ENCODE data around the gene TMEM263.
"Not testable (repeated sequence)": the region's sequence is repeated elsewhere in the genome, so short reads cannot be mapped to it uniquely, and the experiment has no call there.

TMEM263 gene

DNA sequence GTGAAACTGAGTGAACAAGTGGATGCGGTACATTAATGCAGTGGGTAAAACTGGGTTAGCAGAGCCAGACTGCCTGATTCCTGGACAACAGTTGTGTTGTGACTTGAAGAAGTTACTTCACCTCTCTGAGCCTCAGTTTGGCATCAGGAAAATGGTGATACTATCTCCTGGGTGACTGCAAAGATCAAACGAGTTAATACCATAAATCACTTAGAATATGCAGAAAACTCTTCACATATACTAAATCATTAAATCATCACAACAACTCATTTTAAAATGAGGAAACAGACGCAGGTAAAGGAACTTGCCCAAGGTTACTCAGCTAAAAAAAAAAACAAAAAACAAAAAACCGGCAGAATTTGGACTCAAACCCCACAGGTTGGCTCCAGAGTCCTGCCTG is 30.4 kb downstream of the TMEM263 start:
- Histone ChIP-seq H3K4me1 (ENCODE audit: insufficient read depth, low read length) (peaks cover 11% of the 10 kb centered on the region; the same call in 1 of the 2 replicates), H3K36me3 (ENCODE audit: insufficient read depth, low read length) (no peaks in the 10 kb centered on the region), H3K9me3 (ENCODE audit: control insufficient read depth, insufficient read depth, low read length) (no peaks in the 10 kb centered on the region), H3K9ac (ENCODE audit: low read depth, low read length) (peak overlapping the region; percentile 85)

DNA sequence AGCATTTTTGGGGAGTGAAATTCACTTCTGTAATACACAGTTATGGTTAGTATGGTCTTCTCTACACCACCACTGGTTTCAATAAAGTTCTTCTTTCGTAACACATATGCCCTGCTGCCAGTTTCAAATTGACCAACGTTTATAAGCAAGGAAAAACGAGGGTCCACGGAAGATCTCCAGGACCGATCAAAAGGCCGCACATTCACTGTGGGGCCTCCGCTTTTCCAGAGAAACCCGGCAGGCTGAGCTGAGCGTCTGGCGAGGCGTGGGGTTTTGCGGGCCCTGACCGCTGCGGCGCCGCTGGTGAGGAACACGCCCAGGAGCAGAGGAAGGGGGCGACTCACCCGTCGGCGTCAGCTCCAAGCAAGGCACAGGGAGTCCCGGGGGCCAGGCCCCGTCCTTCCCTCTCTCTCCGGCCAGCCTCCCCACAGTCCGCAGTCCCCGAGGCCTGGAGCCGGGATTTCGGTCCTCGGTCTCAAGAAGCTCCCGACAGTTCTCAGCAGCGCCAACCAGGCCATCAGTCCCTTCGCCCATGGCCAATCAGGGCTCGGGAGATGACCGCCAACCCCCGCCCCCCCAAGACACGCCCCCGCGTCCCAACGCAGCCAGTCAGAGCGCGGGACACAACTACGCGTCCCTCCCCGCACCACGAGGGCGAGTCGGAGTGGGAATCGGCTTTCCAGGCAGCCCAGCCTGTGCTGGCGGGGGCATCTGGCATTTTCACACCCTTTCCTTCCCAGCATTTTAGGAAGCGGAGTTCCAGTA is 31.1 kb downstream of the TMEM263 start, which contains the start of gene MTERF2:
TSS of gene MTERF2 (minus strand) at position 522 of the 765 bp plus-strand sequence. CDS start 8,432 bp downstream, outside the sequence.
- peak within 1 kb of the TSS; percentile 85 for H3K9ac ChIP-seq (ENCODE audit: low read depth, low read length)
- H3K36me3 ChIP-seq (ENCODE audit: insufficient read depth, low read length), result no peaks in the 10 kb centered on the region
- H3K9me3 ChIP-seq (ENCODE audit: control insufficient read depth, insufficient read depth, low read length), result no peaks in the 10 kb centered on the region
- H3K4me1 ChIP-seq (ENCODE audit: insufficient read depth, low read length), result peaks cover 11% of the 10 kb centered on the region; the same call in 1 of the 2 replicates

DNA sequence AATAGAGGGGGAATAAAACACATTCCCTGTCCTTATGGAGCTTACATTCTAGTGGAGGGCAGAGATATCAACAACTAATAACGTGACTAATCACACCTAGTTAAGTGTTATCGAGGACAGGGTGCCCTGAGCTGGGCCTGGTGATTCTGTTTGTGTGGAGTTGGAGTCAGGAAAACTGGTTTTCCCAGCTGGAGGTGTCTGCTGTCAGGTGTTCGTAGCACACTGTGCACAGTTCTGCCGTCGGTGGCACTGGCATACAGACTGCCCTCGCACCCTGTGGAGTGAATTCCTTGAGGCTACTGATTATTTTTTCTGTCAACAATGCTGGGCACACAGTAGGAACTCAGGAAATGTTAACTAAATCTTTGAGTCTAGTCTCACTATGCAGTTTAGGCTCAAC is 32.1 kb downstream of the TMEM263 start:
- H3K4me1 ChIP-seq (ENCODE audit: insufficient read depth, low read length), result peaks cover 11% of the 10 kb centered on the region; the same call in 1 of the 2 replicates
- no peaks in the 10 kb centered on the region for H3K36me3 ChIP-seq (ENCODE audit: insufficient read depth, low read length)
- H3K9ac ChIP-seq (ENCODE audit: low read depth, low read length), result peak overlapping the region; percentile 14
- no peaks in the 10 kb centered on the region for H3K9me3 ChIP-seq (ENCODE audit: control insufficient read depth, insufficient read depth, low read length)

DNA sequence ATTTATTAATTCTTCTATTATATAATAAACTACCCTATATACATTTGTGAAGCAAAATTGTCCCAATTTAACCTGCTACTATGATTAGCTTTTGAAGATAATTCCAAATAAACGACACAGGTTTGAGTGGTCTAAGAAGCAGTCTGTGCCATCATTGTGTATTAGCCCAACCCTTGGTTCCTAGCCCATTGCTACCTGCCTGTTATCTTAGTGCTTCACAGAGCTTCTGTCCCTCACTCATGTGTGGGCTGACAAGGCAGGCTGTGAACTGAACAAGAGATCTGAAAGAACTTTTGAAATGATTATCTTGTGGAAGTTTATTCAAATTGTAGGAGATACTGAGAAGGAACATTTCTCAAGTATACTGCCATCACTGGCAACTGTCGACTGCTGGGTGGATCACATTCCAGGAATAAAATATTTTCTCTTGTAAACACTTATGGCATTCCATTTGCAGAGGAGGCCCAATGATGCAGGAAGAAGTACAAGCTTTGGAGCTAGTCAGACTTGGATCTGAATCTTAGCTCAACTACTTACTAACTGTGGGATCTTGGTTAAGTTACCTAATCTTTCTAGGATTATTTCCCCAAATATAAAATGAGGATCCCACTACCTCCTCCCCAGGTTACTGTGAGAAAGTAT is 39.0 kb downstream of the TMEM263 start:
- H3K9me3 ChIP-seq (ENCODE audit: control insufficient read depth, insufficient read depth, low read length), result no peaks in the 10 kb centered on the region
- peaks cover 17% of the 10 kb centered on the region for H3K36me3 ChIP-seq (ENCODE audit: insufficient read depth, low read length)
- H3K4me1 ChIP-seq (ENCODE audit: insufficient read depth, low read length), result no peaks in the 10 kb centered on the region
- no peak overlapping the region for H3K9ac ChIP-seq (ENCODE audit: low read depth, low read length)

DNA sequence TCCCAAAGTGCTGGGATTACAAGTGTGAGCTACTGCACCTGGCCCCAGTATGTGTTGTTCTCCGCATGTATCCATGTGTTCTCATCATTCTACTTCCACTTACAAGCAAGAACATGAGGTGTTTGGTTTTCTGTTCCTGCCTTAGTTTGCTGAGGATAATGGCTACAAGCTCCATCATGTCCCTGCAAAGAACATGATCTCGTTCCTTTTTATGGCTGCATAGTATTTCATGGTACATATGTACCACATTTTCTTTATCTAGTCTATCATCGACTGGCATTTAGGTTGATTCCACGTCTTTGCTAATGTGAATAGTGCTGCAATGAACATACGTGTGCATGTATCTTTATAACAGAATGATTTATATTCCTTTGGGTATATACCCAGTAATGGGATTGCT is 40.4 kb downstream of the TMEM263 start:
- H3K9ac ChIP-seq (ENCODE audit: low read depth, low read length); H3K9me3 ChIP-seq (ENCODE audit: control insufficient read depth, insufficient read depth, low read length); H3K4me1 ChIP-seq (ENCODE audit: insufficient read depth, low read length): not testable (repeated sequence)
- peaks cover 17% of the 10 kb centered on the region for H3K36me3 ChIP-seq (ENCODE audit: insufficient read depth, low read length)

DNA sequence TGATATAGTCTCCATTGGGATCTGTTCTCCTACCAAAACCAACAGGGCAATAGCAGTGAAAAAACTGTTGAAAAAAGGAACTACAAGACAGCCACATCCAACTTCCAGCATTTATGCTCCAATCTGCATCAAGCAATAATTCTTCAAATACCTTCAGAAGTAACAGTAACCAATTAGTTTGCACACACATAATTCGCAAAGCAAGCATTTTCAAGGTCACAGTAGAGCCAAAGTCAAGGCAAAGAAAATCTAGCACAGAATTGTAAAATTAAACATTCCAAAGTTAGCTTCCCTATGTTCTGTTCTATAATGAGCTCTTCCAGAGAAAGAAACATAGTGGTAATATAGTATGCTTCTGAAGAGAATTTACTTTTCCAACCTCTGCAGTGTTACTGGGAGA is 42.2 kb downstream of the TMEM263 start:
- Histone ChIP-seq H3K9me3 (ENCODE audit: control insufficient read depth, insufficient read depth, low read length) (no peaks in the 10 kb centered on the region), H3K9ac (ENCODE audit: low read depth, low read length) (no peak overlapping the region), H3K36me3 (ENCODE audit: insufficient read depth, low read length) (peaks cover 17% of the 10 kb centered on the region), H3K4me1 (ENCODE audit: insufficient read depth, low read length) (no peaks in the 10 kb centered on the region)

DNA sequence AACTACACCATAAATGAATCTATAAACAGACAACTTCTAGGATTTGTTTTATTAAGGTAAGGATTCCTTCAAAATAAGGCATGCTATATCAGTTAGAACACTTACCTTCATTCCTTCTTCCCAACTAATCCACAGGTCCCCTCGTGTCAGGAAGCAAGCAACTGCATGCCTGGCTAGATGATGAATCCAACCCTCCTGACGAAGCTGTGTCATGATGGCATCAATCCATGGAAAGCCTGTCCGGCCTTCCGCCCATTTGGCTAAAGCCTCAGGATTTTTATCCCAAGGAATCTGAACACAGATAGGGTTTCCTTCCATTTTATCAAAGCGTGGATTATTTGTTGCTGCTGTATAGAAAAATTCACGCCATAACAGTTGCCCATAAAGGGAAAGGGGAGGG is 43.7 kb downstream of the TMEM263 start:
- Histone ChIP-seq H3K36me3 (ENCODE audit: insufficient read depth, low read length) (peaks cover 17% of the 10 kb centered on the region), H3K4me1 (ENCODE audit: insufficient read depth, low read length) (no peaks in the 10 kb centered on the region), H3K9me3 (ENCODE audit: control insufficient read depth, insufficient read depth, low read length) (no peaks in the 10 kb centered on the region), H3K9ac (ENCODE audit: low read depth, low read length) (no peak overlapping the region)

DNA sequence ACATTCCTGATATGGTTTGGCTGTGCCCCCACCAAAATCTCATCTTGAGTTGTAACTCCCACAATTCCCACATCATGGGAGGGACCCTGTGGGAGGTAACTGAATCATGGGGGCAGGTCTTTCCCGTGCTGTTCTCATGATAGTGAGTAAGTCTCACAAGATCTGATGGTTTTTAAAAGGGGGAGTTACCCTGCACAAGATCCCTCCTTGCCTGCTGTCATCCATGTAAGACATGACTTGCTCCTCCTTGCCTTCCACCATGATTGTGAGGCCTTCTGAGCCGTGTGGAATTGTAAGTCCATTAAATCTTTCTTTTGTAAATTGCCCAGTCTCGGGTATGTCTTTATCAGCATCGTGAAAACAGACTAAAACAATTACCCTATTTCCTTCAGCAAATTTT is 47.0 kb downstream of the TMEM263 start:
- H3K9me3 ChIP-seq (ENCODE audit: control insufficient read depth, insufficient read depth, low read length); H3K9ac ChIP-seq (ENCODE audit: low read depth, low read length); H3K4me1 ChIP-seq (ENCODE audit: insufficient read depth, low read length); H3K36me3 ChIP-seq (ENCODE audit: insufficient read depth, low read length): not testable (repeated sequence)

DNA sequence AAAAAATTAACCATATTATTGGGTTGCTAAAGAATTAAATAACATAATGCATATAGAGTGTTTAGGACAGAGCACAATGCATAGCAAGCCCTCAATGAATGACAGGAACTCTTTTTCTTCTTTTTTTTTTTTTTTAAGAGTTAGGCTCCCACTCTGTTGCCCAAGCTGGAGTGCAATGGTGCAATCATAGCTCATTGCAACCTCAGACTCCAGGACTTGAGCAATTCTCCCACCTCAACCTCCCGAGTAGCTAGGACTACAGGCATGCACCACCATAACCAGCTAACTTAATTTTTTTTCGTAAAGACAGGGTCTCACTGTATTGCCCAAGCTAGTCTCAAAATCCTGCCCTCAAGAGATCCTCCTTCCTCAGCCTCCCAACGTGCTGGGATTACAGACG is 51.7 kb downstream of the TMEM263 start:
- no peaks in the 10 kb centered on the region for H3K36me3 ChIP-seq (ENCODE audit: insufficient read depth, low read length)
- H3K9me3 ChIP-seq (ENCODE audit: control insufficient read depth, insufficient read depth, low read length), result peaks cover 3% of the 10 kb centered on the region; the same call in 1 of the 2 replicates
- no peak overlapping the region for H3K9ac ChIP-seq (ENCODE audit: low read depth, low read length)
- H3K4me1 ChIP-seq (ENCODE audit: insufficient read depth, low read length), result no peaks in the 10 kb centered on the region

DNA sequence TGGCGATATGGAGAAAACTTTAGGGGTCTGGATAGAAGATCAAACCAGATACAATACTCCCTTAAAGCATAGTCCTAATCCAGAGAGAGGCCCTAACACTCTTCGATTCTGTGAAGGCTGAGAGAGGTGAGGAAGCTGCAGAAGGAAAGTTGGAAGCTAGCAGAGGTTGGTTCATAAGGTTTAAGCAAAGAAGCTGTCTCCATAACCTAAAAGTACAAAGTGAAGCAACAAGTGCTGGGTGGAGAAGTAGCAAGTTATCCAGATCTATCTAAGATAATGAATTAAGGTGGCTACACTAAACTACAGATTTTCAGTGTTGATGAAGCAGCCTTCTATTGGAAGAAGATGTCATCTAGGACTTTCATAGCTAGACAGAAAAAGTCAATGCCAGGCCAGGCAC is 55.8 kb downstream of the TMEM263 start:
- no peak overlapping the region for H3K9ac ChIP-seq (ENCODE audit: low read depth, low read length)
- no peaks in the 10 kb centered on the region for H3K4me1 ChIP-seq (ENCODE audit: insufficient read depth, low read length)
- peaks cover 3% of the 10 kb centered on the region; the same call in 1 of the 2 replicates for H3K9me3 ChIP-seq (ENCODE audit: control insufficient read depth, insufficient read depth, low read length)
- H3K36me3 ChIP-seq (ENCODE audit: insufficient read depth, low read length), result no peaks in the 10 kb centered on the region

DNA sequence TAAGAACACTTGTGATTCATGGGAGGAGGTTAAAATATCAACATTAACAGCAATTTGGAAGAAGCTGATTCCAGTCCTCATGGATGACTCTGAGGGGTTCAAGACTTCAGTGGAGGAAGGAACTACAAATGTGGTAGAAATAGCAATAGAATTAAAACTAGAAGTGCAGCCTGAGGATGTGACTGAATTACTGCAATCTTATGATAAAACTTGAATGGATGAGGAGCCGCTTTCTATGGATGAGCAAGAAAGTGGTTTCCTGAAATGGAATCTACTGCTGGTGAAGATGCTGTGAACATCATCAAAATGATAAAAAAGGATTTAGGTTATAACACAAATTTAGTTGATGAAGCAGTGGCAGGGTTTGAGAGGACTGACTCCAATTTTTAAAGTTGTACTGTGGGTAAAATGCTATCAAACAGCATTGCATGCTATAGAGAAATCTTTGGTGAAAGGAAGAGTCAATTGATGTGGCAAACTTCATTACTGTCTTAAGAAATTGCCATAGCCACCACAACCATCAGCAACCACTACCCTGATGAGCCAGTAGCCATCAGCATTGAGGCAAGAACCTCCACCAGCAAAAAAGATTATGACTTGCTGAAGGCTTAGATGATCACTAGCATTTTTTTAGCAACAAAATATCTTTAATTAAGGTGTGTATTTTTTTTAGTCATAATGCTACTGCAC is 57.2 kb downstream of the TMEM263 start:
- Histone ChIP-seq H3K9ac (ENCODE audit: low read depth, low read length) (no peak overlapping the region), H3K4me1 (ENCODE audit: insufficient read depth, low read length) (no peaks in the 10 kb centered on the region), H3K9me3 (ENCODE audit: control insufficient read depth, insufficient read depth, low read length) (peaks cover 3% of the 10 kb centered on the region; the same call in 1 of the 2 replicates), H3K36me3 (ENCODE audit: insufficient read depth, low read length) (no peaks in the 10 kb centered on the region)

DNA sequence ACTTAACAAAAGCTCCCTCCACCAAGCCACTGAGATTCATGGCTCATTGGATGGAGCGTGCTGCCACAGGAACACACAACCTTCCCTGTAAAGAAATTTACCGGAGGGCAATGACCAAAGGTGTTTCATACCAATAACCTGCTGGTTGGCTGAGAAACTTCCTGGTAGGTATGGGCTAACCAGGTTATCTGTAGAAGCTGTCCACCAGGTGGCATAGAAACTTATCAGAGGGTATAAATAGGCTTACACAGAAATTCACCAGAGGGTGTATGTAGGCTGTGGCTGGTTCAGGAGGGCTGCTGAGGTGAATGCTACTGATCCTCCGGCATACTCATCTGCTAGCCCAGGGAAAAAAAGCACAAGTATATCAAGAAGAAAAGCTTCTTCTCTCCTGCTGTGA is 58.3 kb downstream of the TMEM263 start:
- H3K4me1 ChIP-seq (ENCODE audit: insufficient read depth, low read length), result no peaks in the 10 kb centered on the region
- H3K9ac ChIP-seq (ENCODE audit: low read depth, low read length), result no peak overlapping the region
- H3K9me3 ChIP-seq (ENCODE audit: control insufficient read depth, insufficient read depth, low read length), result no peaks in the 10 kb centered on the region
- H3K36me3 ChIP-seq (ENCODE audit: insufficient read depth, low read length), result no peaks in the 10 kb centered on the region

DNA sequence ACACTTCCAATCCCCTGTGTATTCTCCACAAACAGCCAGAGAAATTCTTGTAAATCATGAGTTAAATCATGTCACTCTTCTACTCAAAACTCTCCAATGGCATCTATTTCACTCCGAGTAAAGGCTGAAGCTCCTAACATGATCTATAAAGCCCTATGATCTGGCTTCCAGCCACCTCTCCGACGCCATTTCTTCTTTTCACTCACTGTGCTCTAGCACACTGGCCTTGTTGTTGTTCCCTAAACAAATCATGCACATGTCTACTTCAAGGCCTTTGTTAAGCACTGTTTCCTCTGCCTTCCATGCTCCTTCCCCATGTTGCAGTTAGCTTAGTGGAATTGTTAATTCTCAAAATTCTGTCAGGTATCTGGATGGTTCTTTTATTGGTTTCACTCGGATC is 61.3 kb downstream of the TMEM263 start:
- no peaks in the 10 kb centered on the region for H3K9me3 ChIP-seq (ENCODE audit: control insufficient read depth, insufficient read depth, low read length)
- no peaks in the 10 kb centered on the region for H3K36me3 ChIP-seq (ENCODE audit: insufficient read depth, low read length)
- no peak overlapping the region for H3K9ac ChIP-seq (ENCODE audit: low read depth, low read length)
- no peaks in the 10 kb centered on the region for H3K4me1 ChIP-seq (ENCODE audit: insufficient read depth, low read length)

DNA sequence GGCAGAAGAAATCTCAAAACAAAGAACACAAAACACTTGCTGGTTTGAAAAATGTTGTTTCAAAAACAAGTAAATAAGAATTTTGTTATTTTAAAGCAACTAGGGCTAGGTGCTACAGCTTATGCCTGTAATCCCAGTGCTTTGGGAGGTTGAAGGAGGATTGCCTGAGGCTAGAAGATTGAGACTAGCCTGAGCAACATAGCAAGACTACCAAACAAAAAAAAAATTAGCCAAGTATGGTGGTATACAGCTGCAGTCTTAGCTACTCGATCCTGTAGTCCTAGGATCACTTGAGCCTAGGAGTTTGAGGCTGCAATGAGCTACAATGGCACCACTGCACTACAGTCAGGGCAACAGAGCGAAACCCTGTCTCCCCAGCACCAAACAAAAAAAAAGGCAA is 63.8 kb downstream of the TMEM263 start:
- no peaks in the 10 kb centered on the region for H3K9me3 ChIP-seq (ENCODE audit: control insufficient read depth, insufficient read depth, low read length)
- H3K4me1 ChIP-seq (ENCODE audit: insufficient read depth, low read length), result no peaks in the 10 kb centered on the region
- no peaks in the 10 kb centered on the region for H3K36me3 ChIP-seq (ENCODE audit: insufficient read depth, low read length)
- no peak overlapping the region for H3K9ac ChIP-seq (ENCODE audit: low read depth, low read length)
